HG03558 (cell line): ENCODE measurements around the gene LACTB.

Experiments used
- ATAC-seq: cut with Tn5 transposase; IDR thresholded peaks from one replicate; pipeline ENCODE4 v1.9.1; 2021; ENCODE audit warnings: moderate number of reproducible peaks; ENCODE audit not compliant: unreplicated experiment; ENCODE audit errors: extremely low read depth

Gene LACTB

DNA sequence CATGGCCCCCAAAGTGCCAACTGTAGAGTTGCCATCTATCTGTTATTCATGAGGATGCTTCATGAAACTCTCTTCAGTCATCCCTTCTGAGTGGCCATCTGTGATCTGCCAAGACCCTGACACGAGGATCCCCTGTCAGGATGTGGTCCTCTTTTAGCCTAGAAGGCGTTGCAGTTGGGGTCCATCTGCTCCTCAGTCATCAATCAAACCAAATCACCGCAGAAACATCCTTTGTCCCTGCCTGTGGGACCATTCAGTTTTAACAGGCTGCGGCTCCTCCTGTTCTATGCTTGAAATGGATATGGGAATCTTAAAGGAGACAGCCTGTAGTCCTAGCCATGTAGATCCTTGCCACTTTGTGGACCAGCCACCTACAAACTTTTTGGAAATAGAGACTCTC lies 41.6 kb downstream of the LACTB start:
- no peak for ATAC-seq

GRCh38 chr15:63165166-63165859 lies 43.7 kb downstream of the LACTB start:
- ATAC-seq: no peak

DNA sequence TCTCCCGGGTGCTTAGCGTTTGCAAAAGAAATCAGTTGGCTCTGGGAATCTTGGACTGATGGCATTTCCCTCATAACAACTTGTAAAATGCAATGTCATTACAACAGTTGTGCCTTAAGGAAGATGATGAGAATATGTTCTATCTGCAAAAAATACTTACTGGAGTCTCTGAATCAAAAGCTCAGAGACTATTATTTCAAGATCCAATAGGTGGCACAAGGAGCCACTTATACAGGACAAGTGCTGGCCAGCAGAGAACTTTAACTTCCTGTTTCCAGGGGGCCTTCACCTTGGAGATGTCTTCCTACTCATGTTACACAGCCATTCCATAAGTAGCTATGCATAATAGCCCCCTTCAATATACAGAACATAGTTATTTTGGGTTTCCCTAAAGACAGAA lies 44.6 kb downstream of the LACTB start:
- no peak for ATAC-seq

DNA sequence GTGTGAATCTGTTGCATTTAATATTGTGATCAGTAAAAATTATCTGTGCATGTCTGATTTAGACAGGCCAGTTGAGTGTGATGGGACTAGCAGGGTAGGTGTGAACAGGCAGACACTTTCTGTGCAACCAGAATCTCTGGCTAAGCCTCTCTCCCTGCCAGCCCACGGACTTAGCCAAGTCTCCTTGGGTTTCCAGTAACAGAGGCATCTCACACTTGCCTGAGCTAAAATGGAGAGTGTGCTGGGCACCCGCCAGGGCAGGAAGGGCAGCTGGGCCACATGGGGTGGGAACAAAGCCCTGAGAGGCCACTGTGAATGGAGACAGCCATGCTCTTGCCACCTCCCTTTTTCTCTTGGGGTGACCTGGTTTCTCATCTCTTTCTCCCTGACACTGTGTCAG lies 48.1 kb downstream of the LACTB start:
- no peak for ATAC-seq

- no peak for ATAC-seq
Measured at GRCh38 chr15:63172376-63172775, 50.7 kb downstream of the LACTB start.

DNA sequence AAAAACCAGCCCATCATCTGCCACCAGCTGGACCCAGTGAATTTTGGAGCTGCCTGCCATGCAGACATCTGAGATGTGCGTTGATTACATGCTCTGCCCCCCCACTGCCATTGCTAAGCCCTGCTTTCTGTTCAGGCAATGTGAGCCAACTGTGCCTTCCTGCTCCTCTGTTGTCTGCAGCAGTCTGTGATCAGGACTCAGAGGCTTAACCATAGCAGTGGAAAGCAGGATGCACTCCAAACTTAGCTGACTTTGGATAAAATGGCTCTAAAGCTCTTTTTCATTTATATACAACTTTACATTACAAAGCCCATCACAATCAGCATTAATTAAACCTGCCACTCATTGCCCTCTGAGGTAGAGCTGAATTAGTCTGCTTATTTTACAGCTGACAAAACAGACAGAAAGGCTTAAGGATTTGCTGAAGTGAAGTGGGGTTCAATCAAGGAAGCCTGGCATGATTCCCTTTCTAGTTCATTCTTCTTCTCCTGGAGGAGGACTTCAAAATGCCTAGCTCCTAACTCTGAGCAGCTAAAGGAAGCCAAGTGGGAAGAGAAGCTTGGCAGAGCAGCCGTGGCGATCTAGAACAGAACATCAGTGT lies 51.3 kb downstream of the LACTB start:
- ATAC-seq: no peak

- no peak for ATAC-seq
Measured at GRCh38 chr15:63176302-63176701, 54.6 kb downstream of the LACTB start.

GRCh38 chr15:63178034-63178433 lies 56.4 kb downstream of the LACTB start:
- no peak for ATAC-seq

GRCh38 chr15:63180746-63181145 lies 59.1 kb downstream of the LACTB start:
- ATAC-seq: no peak

GRCh38 chr15:63181648-63182047 lies 60.0 kb downstream of the LACTB start:
- ATAC-seq: no peak

GRCh38 chr15:63185206-63185605 lies 63.5 kb downstream of the LACTB start:
- no peak for ATAC-seq

- no peak for ATAC-seq
Measured at GRCh38 chr15:63186065-63186464, 64.4 kb downstream of the LACTB start.

DNA sequence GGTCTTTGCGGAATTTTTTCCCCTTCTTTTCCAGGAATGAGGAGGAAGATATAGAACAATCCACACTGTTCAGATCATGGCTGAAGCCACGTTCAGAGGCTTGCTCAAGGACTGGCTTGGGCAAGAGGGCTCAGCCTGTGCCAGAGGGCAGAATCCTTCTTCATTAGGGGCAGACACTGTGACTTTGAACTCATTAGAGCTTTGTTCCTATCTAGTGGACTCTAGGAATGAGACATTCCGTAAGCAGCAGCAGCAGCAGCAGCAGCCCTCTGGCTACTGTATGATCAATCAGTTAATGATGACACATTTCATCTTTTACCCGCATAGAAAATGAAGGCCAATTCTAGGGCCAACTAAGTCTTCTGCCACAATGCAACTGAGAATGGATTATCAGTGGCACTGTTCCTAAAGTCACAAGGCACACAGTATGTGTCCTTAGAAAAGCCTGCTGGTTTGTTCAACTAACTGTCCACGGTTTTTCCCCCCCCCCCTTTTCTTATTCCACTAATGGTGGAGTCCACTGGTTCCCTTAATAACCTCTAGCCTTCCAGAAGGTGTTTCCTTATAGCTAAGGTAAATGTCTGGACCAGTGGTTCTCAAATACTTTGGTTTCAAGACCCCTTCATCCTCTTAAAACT lies 66.0 kb downstream of the LACTB start:
- no peak for ATAC-seq

DNA sequence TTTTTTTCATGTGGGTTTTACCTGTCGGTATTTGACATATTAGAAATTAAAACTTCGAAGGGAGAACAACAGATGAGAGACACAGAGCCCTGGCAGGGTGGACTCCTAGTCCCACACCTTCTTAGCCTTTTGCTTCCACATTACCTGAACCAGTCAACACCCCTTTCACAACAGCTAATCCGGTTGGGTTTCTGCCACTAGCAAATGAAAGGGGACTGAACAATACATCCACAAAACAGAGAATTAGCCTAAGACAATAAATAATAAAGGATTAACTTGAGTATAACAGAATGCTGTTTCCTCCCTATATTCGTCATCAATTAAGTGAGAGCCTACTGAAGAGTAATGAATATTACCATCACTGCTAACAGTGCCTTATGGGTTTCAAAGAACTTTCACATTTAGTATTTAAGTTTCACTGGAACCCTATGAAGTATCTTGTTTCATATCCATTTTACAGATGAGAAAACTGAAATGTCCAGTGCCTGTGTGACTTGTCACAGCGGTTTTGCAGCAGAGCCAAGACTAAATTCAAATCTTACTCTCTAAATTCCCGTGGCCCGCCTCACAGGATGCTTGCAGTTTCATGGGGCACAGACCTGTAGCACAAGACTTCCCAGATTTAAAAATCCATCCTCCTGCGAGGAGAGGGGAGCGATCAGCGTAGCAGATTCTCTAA lies 66.7 kb downstream of the LACTB start:
- no peak for ATAC-seq

DNA sequence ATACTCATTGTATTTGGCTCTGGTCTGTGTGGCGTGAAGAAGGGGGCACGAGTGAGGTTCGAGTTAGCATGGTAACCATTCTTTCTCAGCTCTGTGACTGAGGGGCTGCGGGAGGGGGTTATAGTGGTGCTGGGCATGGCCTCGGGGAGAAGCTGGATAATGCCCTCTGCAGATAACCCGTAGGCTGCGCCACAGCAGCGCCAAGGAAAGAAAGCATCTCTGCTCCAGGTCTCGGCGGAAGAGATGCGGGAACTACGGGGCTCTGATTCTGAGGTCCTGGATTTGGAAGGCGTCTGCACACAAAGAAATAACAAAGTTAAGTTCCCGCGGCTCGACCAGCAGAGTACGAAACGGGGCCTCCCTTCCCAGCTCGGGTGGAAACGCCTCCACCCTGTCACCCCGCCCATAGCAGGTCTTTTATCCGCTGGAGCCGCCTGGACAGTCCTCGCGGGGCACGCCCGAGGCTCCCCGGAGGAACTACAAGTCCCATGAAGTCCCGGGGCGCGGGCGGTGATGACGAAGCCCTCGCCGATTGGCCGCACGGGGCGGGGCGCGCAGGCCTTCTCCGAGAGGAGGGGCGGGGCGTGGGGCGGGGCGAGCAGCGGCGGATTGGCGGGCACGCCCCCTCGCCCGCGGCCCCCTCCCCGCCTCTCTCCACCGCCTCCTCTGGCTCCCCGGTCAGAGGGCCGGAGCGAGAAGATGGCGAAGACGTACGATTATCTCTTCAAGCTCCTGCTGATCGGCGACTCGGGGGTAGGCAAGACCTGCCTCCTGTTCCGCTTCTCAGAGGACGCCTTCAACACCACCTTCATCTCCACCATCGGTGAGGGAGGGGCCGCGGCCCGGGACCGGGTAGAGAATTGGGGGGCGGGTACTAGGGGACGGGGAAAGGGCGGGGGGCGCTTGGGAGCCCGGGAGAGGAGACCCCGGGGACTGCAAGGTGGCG lies 67.5 kb downstream of the LACTB start, which contains the start of gene RAB8B:
Gene RAB8B, plus strand, starts transcription at position 681 of the 946 bp plus-strand sequence. Its CDS starts 19 bp downstream, at position 700.
- peak; percentile 43 for ATAC-seq

GRCh38 chr15:63189941-63190768 lies 68.5 kb downstream of the LACTB start:
- ATAC-seq: no peak

DNA sequence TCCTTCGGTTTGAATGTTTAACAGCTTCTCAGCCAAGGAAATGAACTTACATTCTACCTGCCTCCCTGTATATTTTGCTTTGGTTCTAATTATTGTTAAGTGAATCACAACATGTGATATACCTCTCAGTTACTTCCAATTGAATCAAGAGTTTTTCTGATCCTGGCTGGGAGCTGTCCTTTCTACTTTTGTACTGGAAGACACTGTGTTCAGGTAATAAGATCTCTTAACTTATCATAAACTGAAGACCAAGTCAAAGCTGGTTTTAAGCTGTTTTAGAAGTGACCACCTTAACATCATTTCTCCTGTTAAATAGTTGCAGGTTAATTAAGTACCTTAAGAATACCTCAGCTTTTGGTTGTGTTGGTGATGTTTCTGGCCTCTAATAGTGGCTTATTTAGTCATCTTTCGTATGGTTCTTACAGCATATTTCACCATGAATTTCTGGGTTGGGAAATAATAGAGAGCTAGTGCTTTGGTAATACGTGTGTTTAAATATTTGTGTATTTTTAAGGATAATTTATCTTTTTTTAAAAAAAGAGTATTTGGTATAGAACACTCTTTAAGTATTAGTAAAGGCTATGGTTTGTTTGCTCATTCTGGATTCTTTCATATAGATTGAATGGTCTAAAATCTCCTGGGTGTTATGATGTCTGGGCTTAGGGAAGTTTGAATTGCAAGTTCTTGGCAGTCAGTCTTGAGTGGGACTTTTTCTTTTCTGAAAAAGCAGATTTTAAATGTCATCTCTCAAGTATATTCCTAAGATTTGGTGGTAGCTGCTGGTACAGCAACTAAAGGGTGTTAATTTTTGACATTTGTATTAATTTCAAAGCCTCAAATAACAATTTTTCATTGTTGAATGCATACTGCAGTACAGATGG lies 69.3 kb downstream of the LACTB start:
- ATAC-seq: no peak
